ENCODE measurements around the gene DPP8.

The DPP8 gene

DNA sequence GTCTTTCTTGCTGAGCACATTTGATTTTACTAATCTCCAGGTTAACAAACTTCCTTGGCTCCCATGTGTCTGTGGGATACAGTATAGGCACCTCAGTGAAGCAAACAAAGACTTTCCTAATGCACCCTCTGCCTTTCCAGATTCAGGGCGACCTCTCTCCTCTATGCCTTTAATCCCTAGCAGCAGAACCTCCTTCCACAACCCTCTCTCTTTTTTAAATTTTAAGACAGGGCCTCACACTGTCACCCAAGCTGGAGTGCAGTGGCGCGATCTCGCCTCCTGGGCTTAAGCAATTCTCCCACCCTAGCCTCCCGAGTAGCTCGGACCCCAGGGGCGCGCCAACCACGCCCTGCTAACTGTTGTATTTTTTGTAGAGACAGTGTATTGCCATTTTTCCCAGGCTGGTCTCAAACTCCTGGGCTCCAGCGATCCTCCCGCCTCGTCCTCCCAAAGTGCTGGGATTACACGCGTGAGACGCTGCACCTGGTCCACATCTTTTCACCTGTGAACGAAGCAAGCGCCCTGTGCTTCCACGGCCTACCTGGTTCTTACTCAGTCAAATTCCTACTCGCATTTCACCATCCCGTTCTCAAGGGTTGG lies 11.1 kb upstream of the DPP8 start:
- Histone ChIP-seq H3K36me3 (ENCODE audit: control insufficient read depth, insufficient read depth, low read length) (no peaks in the 10 kb centered on the region), H3K9me3 (ENCODE audit: control insufficient read depth, low read length) (no peaks in the 10 kb centered on the region)
- DNase-seq = no peak

GRCh38 chr15:65525622-65526021 lies 8.1 kb upstream of the DPP8 start:
- no peak for DNase-seq
- Histone ChIP-seq H3K9me3 (ENCODE audit: control insufficient read depth, low read length) (no peaks in the 10 kb centered on the region), H3K36me3 (ENCODE audit: control insufficient read depth, insufficient read depth, low read length) (no peaks in the 10 kb centered on the region), H3K27me3 (replicated peaks; ENCODE audit: control insufficient read depth, insufficient read depth, low read length, poor library complexity, severe bottlenecking) (no peaks in the 10 kb centered on the region), H3K4me1 (ENCODE audit: control insufficient read depth, insufficient read depth, low read length, poor library complexity, severe bottlenecking) (peaks cover 4% of the 10 kb centered on the region), H3K27ac (ENCODE audit: insufficient read depth, low read length, poor library complexity, severe bottlenecking) (no peak overlapping the region), H3K4me3 (ENCODE audit: insufficient read depth, low read depth, low read length, poor library complexity, severe bottlenecking) (no peak overlapping the region)

More for the DNA sequence above, 11.1 kb upstream of the DPP8 start:
- Histone ChIP-seq H3K27me3 (replicated peaks; ENCODE audit: control insufficient read depth, insufficient read depth, low read length, poor library complexity, severe bottlenecking) (no peaks in the 10 kb centered on the region), H3K27ac (ENCODE audit: insufficient read depth, low read length, poor library complexity, severe bottlenecking) (no peak overlapping the region), H3K4me3 (ENCODE audit: insufficient read depth, low read depth, low read length, poor library complexity, severe bottlenecking) (no peak overlapping the region), H3K4me1 (ENCODE audit: control insufficient read depth, insufficient read depth, low read length, poor library complexity, severe bottlenecking) (peaks cover 4% of the 10 kb centered on the region)

GRCh38 chr15:65524226-65524625 lies 6.7 kb upstream of the DPP8 start:
- DNase-seq = no peak
- H3K36me3 ChIP-seq (ENCODE audit: control insufficient read depth, insufficient read depth, low read length) = no peaks in the 10 kb centered on the region
- H3K4me3 ChIP-seq (ENCODE audit: insufficient read depth, low read depth, low read length, poor library complexity, severe bottlenecking) = no peak overlapping the region
- no peak overlapping the region for H3K27ac ChIP-seq (ENCODE audit: insufficient read depth, low read length, poor library complexity, severe bottlenecking)
- H3K9me3 ChIP-seq (ENCODE audit: control insufficient read depth, low read length) = no peaks in the 10 kb centered on the region
- no peaks in the 10 kb centered on the region for H3K4me1 ChIP-seq (ENCODE audit: control insufficient read depth, insufficient read depth, low read length, poor library complexity, severe bottlenecking)
- H3K27me3 ChIP-seq (replicated peaks; ENCODE audit: control insufficient read depth, insufficient read depth, low read length, poor library complexity, severe bottlenecking) = no peaks in the 10 kb centered on the region

DNA sequence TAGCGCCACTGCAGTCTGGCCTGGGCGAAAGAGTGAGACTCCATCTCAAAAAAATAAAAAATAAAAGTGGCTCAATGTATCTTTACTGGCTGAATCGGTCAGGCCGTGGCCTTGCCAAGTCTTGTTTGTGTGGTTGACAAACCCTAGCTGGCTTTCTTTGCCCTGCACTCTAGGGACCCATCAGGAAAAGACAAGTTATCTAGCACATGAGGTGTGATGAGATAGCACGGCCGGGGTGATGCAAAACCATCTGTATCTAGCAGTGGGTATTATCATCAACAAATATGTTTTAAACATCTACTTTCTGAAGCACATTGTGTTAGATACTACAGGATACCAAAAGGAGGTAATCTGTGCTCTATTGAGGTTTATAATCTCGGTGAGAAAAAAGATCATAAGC lies 3.9 kb upstream of the DPP8 start:
- H3K9me3 ChIP-seq (ENCODE audit: control insufficient read depth, low read length) = no peaks in the 10 kb centered on the region
- no peaks in the 10 kb centered on the region for H3K27me3 ChIP-seq (replicated peaks; ENCODE audit: control insufficient read depth, insufficient read depth, low read length, poor library complexity, severe bottlenecking)
- no peak for DNase-seq
- H3K36me3 ChIP-seq (ENCODE audit: control insufficient read depth, insufficient read depth, low read length) = peaks cover 4% of the 10 kb centered on the region
- H3K4me1 ChIP-seq (ENCODE audit: control insufficient read depth, insufficient read depth, low read length, poor library complexity, severe bottlenecking) = peaks cover 8% of the 10 kb centered on the region
- no peak overlapping the region for H3K27ac ChIP-seq (ENCODE audit: insufficient read depth, low read length, poor library complexity, severe bottlenecking)
- H3K4me3 ChIP-seq (ENCODE audit: insufficient read depth, low read depth, low read length, poor library complexity, severe bottlenecking) = no peak overlapping the region

DNA sequence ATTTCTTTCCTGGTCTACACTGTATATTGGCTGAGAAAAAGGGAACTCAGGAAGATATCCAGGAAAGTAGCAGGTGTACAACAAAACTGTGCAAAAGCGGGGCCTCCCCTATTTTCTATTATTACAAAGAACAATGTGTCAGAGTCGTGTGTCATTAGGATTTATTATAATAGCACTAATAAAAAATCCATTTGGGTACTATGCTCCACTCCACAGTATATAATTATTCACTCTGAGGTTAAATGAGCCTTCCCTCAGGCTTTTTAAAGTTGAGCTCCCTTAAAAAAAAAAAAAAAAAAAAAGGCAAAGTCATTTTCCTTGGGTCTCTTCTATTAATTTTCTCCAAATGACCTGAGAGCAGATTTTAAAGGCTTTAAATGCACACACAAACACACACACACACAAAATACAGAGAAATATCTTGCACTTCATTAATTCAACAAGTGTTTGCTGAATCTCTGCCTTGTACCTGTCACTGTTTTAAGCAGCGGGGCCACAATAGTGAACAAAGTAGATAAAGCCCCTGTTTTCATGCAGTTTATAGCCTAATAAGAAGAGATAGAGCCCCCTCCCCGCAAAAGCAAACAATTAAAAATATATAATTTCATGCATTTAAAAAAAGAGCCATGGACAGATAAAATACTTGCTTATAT lies 1.3 kb upstream of the DPP8 start:
- Histone ChIP-seq H3K36me3 (ENCODE audit: control insufficient read depth, insufficient read depth, low read length) (peaks cover 8% of the 10 kb centered on the region), H3K4me1 (ENCODE audit: control insufficient read depth, insufficient read depth, low read length, poor library complexity, severe bottlenecking) (peaks cover 19% of the 10 kb centered on the region), H3K27ac (ENCODE audit: insufficient read depth, low read length, poor library complexity, severe bottlenecking) (no peak overlapping the region), H3K4me3 (ENCODE audit: insufficient read depth, low read depth, low read length, poor library complexity, severe bottlenecking) (no peak overlapping the region), H3K27me3 (replicated peaks; ENCODE audit: control insufficient read depth, insufficient read depth, low read length, poor library complexity, severe bottlenecking) (no peaks in the 10 kb centered on the region), H3K9me3 (ENCODE audit: control insufficient read depth, low read length) (no peaks in the 10 kb centered on the region)
- no peak for DNase-seq

GRCh38 chr15:65517866-65518207 lies 348 bp upstream of the DPP8 start:
- Histone ChIP-seq H3K4me3 (ENCODE audit: insufficient read depth, low read depth, low read length, poor library complexity, severe bottlenecking) (peak overlapping the region; percentile 100), H3K27ac (ENCODE audit: insufficient read depth, low read length, poor library complexity, severe bottlenecking) (peak overlapping the region; percentile 91), H3K9me3 (ENCODE audit: control insufficient read depth, low read length) (no peaks in the 10 kb centered on the region), H3K36me3 (ENCODE audit: control insufficient read depth, insufficient read depth, low read length) (peaks cover 8% of the 10 kb centered on the region), H3K27me3 (replicated peaks; ENCODE audit: control insufficient read depth, insufficient read depth, low read length, poor library complexity, severe bottlenecking) (no peaks in the 10 kb centered on the region), H3K4me1 (ENCODE audit: control insufficient read depth, insufficient read depth, low read length, poor library complexity, severe bottlenecking) (peaks cover 19% of the 10 kb centered on the region)
- no peak for DNase-seq

DNA sequence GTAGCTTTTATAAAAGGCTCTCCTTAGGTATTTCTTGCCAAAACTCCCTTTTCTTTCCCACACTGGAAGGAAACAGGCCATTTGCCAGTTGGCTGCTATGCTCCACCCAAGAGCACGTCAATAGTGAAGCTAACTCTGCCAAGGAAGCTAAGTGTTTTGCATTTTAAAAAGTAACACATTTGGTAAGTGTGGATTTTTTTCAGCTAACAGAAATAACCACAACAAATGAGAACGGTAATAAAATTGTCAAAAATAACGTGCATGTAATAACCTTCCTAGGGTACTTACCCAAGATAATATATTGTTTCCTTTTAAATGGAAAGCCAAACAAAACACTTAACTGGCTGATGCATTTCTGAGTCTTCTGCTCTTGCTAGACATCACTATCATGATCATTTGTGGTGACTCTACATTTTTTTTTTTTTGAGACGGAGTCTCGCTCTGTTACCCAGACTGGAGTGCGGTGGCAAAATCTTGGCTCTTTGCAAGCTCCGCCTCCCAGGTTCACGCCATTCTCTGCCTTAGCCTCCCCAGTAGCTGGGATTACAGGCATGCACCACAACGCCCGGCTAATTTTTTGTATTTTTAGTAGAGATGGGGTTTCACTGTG lies 4.6 kb downstream of the DPP8 start:
- peaks cover 19% of the 10 kb centered on the region for H3K4me1 ChIP-seq (ENCODE audit: control insufficient read depth, insufficient read depth, low read length, poor library complexity, severe bottlenecking)
- DNase-seq = no peak
- H3K4me3 ChIP-seq (ENCODE audit: insufficient read depth, low read depth, low read length, poor library complexity, severe bottlenecking) = no peak overlapping the region
- H3K36me3 ChIP-seq (ENCODE audit: control insufficient read depth, insufficient read depth, low read length) = peaks cover 39% of the 10 kb centered on the region
- H3K9me3 ChIP-seq (ENCODE audit: control insufficient read depth, low read length) = no peaks in the 10 kb centered on the region
- no peaks in the 10 kb centered on the region for H3K27me3 ChIP-seq (replicated peaks; ENCODE audit: control insufficient read depth, insufficient read depth, low read length, poor library complexity, severe bottlenecking)
- no peak overlapping the region for H3K27ac ChIP-seq (ENCODE audit: insufficient read depth, low read length, poor library complexity, severe bottlenecking)

DNA sequence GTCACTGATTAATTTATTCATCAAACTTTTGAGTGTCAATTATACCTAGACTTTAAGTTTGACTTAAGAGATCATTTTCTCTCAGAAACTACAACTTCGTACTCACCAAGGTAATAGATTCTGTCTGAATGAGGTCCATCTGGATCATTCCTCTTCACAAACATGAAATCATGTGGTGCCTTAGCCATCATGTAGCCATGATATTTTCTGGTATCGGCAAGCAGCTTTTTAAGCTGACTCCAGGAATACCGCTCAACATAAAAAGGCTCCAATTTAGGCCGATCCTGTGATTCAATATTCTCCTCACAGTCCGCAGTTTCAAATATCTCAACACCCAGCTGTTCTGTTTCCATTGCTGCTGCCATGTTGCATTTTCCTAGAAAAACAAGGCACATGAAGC lies 5.3 kb downstream of the DPP8 start:
- Histone ChIP-seq H3K4me1 (ENCODE audit: control insufficient read depth, insufficient read depth, low read length, poor library complexity, severe bottlenecking) (peaks cover 17% of the 10 kb centered on the region), H3K27me3 (replicated peaks; ENCODE audit: control insufficient read depth, insufficient read depth, low read length, poor library complexity, severe bottlenecking) (no peaks in the 10 kb centered on the region), H3K36me3 (ENCODE audit: control insufficient read depth, insufficient read depth, low read length) (peaks cover 41% of the 10 kb centered on the region), H3K4me3 (ENCODE audit: insufficient read depth, low read depth, low read length, poor library complexity, severe bottlenecking) (no peak overlapping the region), H3K27ac (ENCODE audit: insufficient read depth, low read length, poor library complexity, severe bottlenecking) (no peak overlapping the region), H3K9me3 (ENCODE audit: control insufficient read depth, low read length) (no peaks in the 10 kb centered on the region)
- no peak for DNase-seq

DNA sequence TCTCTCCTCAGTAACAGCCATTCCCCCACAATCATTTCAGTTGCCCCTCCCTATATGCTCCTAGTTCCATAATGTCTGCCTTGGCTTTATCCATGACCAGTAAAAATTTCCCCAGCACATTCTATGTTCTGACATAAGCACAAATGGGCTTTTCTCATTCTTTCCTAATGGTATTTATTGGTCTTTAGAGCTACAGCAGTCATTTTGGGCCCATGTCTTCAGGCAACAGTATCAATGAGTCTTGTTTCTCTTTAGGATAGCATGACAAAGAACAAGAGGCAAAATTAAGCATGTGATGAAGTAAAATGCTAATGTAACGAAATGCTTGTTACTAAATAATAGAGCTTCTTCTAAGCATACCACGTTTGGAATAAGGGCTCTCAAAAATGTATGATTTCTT lies 8.2 kb downstream of the DPP8 start:
- DNase-seq = no peak
- H3K27ac ChIP-seq (ENCODE audit: insufficient read depth, low read length, poor library complexity, severe bottlenecking) = no peak overlapping the region
- H3K4me3 ChIP-seq (ENCODE audit: insufficient read depth, low read depth, low read length, poor library complexity, severe bottlenecking) = no peak overlapping the region
- no peaks in the 10 kb centered on the region for H3K4me1 ChIP-seq (ENCODE audit: control insufficient read depth, insufficient read depth, low read length, poor library complexity, severe bottlenecking)
- peaks cover 54% of the 10 kb centered on the region for H3K36me3 ChIP-seq (ENCODE audit: control insufficient read depth, insufficient read depth, low read length)
- no peaks in the 10 kb centered on the region for H3K27me3 ChIP-seq (replicated peaks; ENCODE audit: control insufficient read depth, insufficient read depth, low read length, poor library complexity, severe bottlenecking)
- no peaks in the 10 kb centered on the region for H3K9me3 ChIP-seq (ENCODE audit: control insufficient read depth, low read length)

GRCh38 chr15:65494076-65494475 lies 23.4 kb downstream of the DPP8 start:
- H3K9me3 ChIP-seq (ENCODE audit: control insufficient read depth, low read length) = no peaks in the 10 kb centered on the region
- H3K36me3 ChIP-seq (ENCODE audit: control insufficient read depth, insufficient read depth, low read length) = peaks cover 64% of the 10 kb centered on the region
- H3K27ac ChIP-seq (ENCODE audit: insufficient read depth, low read length, poor library complexity, severe bottlenecking) = no peak overlapping the region

More at GRCh38 chr15:65494076-65494475, 23.4 kb downstream of the DPP8 start:
- no peaks in the 10 kb centered on the region for H3K27me3 ChIP-seq (replicated peaks; ENCODE audit: control insufficient read depth, insufficient read depth, low read length, poor library complexity, severe bottlenecking)
- no peak for DNase-seq
- H3K4me3 ChIP-seq (ENCODE audit: insufficient read depth, low read depth, low read length, poor library complexity, severe bottlenecking) = no peak overlapping the region
- no peaks in the 10 kb centered on the region for H3K4me1 ChIP-seq (ENCODE audit: control insufficient read depth, insufficient read depth, low read length, poor library complexity, severe bottlenecking)

Measured in effector memory CD4-positive, alpha-beta T cell (primary cell).